Stimulated activated CD8-positive, alpha-beta memory T cell treated with anti-CD3 and anti-CD28 coated beads, Interleukin-4, amount 100 ng/mL, for 4 hours (primary cell): ENCODE measurements around the gene SLC16A1.
"Not testable (repeated sequence)": the region's sequence is repeated elsewhere in the genome, so short reads cannot be mapped to it uniquely, and the experiment has no call there.

Experiments used
- DNase-seq, 2 donors: peaks; one replicate each; pipeline ENCODE4 v3.0.0-alpha.2; 2020; ENCODE audit warnings: low read depth in 2 of 2, low spot score in 1 of 2

SLC16A1 gene

GRCh38 chr1:112973788-112974187 is 17.8 kb upstream of the SLC16A1 start:
- no peak for DNase-seq

DNA sequence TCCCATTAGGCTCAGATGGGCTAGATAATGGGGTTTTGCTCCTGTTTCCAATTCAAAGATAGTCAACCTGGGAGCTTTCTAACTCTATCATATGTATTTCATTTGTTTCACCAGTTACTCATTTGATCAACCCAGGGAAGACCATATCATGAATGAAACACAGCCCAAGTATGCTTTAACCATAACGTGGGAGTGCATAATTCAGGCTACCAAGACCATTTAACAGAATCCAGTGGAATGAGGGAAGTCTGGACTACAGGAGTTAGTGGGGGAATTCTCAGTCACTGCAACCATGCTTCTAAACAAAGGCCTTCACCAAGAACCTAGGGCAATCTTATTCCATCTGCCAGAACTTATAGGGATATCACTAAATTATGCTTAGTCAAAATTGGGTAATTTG is 15.0 kb upstream of the SLC16A1 start:
- no peak for DNase-seq

- DNase-seq, result no peak
Observed at GRCh38 chr1:112964347-112964746, 8.4 kb upstream of the SLC16A1 start.

GRCh38 chr1:112961072-112961471 is 5.1 kb upstream of the SLC16A1 start:
- no peak for DNase-seq

GRCh38 chr1:112960384-112960783 is 4.4 kb upstream of the SLC16A1 start:
- no peak for DNase-seq

DNA sequence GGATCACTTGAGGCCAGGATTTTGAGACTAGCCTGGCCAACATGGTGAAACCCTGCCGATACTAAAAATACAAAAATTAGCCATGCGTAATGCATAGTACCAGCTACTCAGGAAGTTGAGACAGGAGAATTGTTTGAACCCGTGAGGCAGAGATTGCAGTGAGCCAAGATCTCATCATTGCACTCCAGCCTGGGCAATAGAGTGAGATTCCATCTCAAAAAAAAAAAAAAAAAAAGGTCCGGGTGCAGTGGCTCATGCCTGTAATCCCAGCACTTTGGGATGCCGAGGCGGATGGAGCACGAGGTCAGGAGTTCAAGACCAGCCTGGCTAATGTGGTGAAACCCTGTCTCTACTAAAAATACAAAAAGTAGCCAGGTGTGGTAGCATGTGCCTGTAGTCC is 2.2 kb upstream of the SLC16A1 start:
- not testable (repeated sequence) for DNase-seq

- DNase-seq, result no peak
Observed at GRCh38 chr1:112957133-112957812, 1.3 kb upstream of the SLC16A1 start.

DNA sequence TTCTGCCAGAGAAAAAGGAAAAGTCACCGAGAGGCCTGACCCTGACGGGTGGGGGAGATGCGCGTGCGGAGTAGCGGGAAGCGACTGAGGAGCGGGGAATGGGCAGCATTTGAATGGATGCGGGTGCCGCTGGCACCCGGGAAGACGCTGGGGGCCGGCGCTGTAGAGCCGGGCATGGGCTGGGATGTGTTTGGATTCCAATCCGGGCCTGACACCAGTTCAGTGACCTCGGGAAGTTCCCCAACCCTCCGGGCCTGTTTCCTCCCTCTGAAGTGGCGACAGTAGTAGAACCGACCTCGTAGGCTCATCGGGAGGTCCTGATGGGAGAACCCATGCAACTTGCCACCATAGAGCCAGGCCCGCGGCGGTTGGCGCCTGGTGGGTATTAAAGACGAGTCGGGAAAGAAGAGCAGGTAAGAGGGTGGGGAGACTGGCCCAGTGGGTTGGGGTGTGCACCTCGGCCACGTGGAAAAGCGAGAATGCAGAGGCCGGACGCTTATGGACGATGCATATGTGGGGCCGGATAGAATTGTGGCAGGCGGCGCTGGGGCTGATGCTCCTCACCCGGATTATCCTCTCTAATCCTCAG is 642 bp upstream of the SLC16A1 start:
- peak; percentile 4 to 9 for DNase-seq

DNA sequence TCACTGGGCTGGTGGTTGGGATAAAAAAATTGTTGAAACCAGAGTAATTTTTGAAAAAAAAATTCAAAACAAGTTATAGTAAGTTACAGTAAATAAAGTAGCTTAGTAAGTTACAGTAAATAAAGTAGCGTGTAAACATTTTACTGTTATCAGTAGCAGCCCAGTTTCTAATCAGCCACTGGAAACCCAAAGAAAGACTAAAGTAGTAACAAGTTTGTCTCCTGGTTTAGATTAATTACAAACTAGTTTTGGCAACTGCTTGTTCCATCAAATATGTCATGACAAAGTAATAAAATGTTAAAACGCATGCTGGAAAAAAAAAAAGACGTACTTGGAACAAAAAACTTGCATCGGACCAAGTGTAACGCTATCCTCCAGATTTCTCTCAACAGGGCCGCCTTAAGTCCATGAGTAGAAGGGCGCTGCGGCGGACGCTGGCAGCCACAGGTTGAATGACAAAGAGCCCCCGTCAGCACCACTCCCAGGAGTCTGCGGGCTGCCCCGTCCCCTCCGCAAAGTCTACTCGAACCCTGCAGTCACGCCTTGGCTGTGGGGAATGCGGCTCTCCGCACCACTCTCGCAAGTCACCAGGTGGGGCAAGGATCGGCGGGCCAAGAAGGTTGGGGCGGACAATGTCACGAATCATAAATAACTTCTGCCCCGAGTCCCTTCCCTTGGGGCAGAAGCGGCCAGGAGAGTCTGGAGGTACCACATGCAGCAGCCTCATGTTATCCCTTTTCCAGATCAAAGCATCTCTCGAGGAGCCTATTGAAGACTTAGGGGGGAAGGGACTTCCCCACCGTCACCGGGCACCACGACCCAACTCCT is 837 bp downstream of the SLC16A1 start:
- DNase-seq, result peak; percentile 20 to 38

DNA sequence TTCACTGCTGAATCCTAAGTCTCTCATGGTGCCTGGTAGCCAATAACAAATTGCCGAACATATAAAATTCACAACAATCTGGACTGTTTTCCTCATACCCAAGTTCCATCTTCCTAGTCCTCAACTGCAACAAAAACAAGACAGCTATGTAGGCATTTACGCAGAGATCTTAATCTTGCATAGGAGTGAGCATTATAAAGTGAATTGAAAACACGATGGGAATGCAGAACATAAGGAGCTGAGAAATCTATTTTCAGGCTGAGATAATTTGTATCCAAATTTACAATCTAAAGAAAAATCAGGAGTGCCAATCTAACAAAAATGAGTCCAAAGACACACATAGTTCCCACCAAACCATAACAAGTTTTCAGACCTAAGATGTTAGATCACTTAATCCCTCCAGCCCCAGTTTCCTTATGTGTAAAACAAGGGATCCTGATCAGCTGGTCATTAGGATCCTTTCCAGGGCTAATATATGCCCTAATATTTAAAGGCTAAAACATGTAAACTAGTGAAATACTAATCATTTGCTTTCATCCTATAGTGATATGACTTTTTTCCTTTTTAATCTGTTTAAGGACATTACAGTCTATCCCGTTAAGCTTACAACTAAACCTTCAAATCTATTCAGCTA is 1.9 kb downstream of the SLC16A1 start:
- no peak for DNase-seq

- DNase-seq, result no peak
Observed at GRCh38 chr1:112950426-112950825, 5.6 kb downstream of the SLC16A1 start.

GRCh38 chr1:112946683-112947082 is 9.3 kb downstream of the SLC16A1 start:
- DNase-seq, result no peak

DNA sequence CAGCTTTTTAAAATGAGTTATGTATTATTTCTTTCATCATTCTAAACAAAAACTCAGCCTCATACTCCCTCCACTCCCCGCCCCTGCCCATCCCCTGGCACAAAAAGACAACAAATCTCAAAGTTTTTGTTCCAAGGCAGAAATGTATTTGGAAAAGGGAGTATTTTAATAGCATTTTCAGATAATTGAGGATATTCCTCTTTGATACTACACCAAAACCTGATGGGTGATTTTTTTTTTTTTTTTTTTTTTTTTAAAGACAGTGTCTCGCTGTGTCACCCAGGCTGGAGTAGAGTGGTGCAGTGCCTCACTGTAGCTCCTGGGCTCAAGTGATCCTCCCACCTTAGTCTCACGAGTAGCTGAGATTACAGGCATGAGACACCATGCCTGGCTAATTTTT is 16.2 kb downstream of the SLC16A1 start:
- DNase-seq, result no peak

- DNase-seq, result no peak
Observed at GRCh38 chr1:112938210-112938609, 17.8 kb downstream of the SLC16A1 start.

- no peak for DNase-seq
Observed at GRCh38 chr1:112937495-112937894, 18.5 kb downstream of the SLC16A1 start.

GRCh38 chr1:112937070-112937469 is 18.9 kb downstream of the SLC16A1 start:
- DNase-seq, result no peak

GRCh38 chr1:112935461-112936111 is 20.4 kb downstream of the SLC16A1 start:
- no peak for DNase-seq

GRCh38 chr1:112934577-112934976 is 21.4 kb downstream of the SLC16A1 start:
- DNase-seq, result no peak

GRCh38 chr1:112933820-112934571 is 22.0 kb downstream of the SLC16A1 start:
- no peak for DNase-seq

DNA sequence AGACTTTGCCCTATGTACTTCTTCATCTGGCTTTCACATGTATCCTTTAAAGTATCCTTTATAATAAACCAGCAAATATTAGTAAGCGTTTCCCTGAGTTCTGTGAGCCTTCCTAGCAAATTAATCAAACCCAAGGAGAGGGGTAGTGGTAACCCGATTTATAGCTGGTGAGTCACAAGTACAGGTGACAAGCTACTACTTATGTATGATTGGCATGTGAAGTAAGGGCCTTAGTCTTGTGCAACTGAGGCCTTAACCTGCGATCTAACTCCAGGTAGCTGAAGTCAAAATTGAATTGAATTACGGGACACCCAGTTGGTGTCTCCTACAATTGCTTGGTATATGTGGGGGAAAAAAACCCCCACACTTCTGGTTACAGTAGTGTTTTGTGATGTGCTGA is 26.0 kb downstream of the SLC16A1 start:
- no peak for DNase-seq
